Measurements from ENCODE around the gene PHC1.
"Not testable (repeated sequence)": the region's sequence is repeated elsewhere in the genome, so short reads cannot be mapped to it uniquely, and the experiment has no call there.

The PHC1 gene

GRCh38 chr12:8899830-8900229, 14.5 kb upstream of the PHC1 start:
- H3K4me1 ChIP-seq (ENCODE audit: insufficient read depth, poor library complexity, severe bottlenecking): no peaks in the 10 kb centered on the region
- ATAC-seq (ENCODE audit: low read depth): no peak
- TF ChIP-seq CTCF (IDR thresholded peaks at IDR 0.05; ENCODE audit: poor library complexity, severe bottlenecking): no peak
- H3K27ac ChIP-seq (ENCODE audit: poor library complexity, severe bottlenecking): no peak overlapping the region
- no peak overlapping the region for H3K4me3 ChIP-seq (ENCODE audit: severe bottlenecking)
- no peaks in the 10 kb centered on the region for H3K27me3 ChIP-seq (ENCODE audit: insufficient read depth, poor library complexity, severe bottlenecking)
- H3K9me3 ChIP-seq (ENCODE audit: severe bottlenecking): no peaks in the 10 kb centered on the region
- no peak for DNase-seq (ENCODE audit: low spot score)
- H3K36me3 ChIP-seq (ENCODE audit: low read depth): no peaks in the 10 kb centered on the region

- not testable (repeated sequence) for H3K4me3 ChIP-seq (ENCODE audit: severe bottlenecking); H3K9me3 ChIP-seq (ENCODE audit: severe bottlenecking); H3K27me3 ChIP-seq (ENCODE audit: insufficient read depth, poor library complexity, severe bottlenecking); H3K36me3 ChIP-seq (ENCODE audit: low read depth); DNase-seq (ENCODE audit: low spot score); H3K27ac ChIP-seq (ENCODE audit: poor library complexity, severe bottlenecking); ATAC-seq (ENCODE audit: low read depth); H3K4me1 ChIP-seq (ENCODE audit: insufficient read depth, poor library complexity, severe bottlenecking)
Observed at GRCh38 chr12:8902703-8903102, 11.6 kb upstream of the PHC1 start.

GRCh38 chr12:8903646-8904045, 10.7 kb upstream of the PHC1 start:
- Histone ChIP-seq H3K27ac (ENCODE audit: poor library complexity, severe bottlenecking) (no peak overlapping the region), H3K27me3 (ENCODE audit: insufficient read depth, poor library complexity, severe bottlenecking) (no peaks in the 10 kb centered on the region), H3K4me1 (ENCODE audit: insufficient read depth, poor library complexity, severe bottlenecking) (no peaks in the 10 kb centered on the region), H3K36me3 (ENCODE audit: low read depth) (no peaks in the 10 kb centered on the region), H3K9me3 (ENCODE audit: severe bottlenecking) (no peaks in the 10 kb centered on the region), H3K4me3 (ENCODE audit: severe bottlenecking) (no peak overlapping the region)
- no peak for TF ChIP-seq CTCF (IDR thresholded peaks at IDR 0.05; ENCODE audit: poor library complexity, severe bottlenecking)
- DNase-seq (ENCODE audit: low spot score) (no peak), ATAC-seq (ENCODE audit: low read depth) (no peak)

- no peak overlapping the region for H3K4me3 ChIP-seq (ENCODE audit: severe bottlenecking)
Observed at GRCh38 chr12:8904665-8905064, 9.6 kb upstream of the PHC1 start.

GRCh38 chr12:8905546-8905945, 8.8 kb upstream of the PHC1 start:
- Histone ChIP-seq H3K4me3 (ENCODE audit: severe bottlenecking) (no peak overlapping the region), H3K9me3 (ENCODE audit: severe bottlenecking) (no peaks in the 10 kb centered on the region), H3K36me3 (ENCODE audit: low read depth) (no peaks in the 10 kb centered on the region), H3K27ac (ENCODE audit: poor library complexity, severe bottlenecking) (no peak overlapping the region), H3K27me3 (ENCODE audit: insufficient read depth, poor library complexity, severe bottlenecking) (no peaks in the 10 kb centered on the region), H3K4me1 (ENCODE audit: insufficient read depth, poor library complexity, severe bottlenecking) (no peaks in the 10 kb centered on the region)
- no peak for DNase-seq (ENCODE audit: low spot score)
- TF ChIP-seq CTCF (IDR thresholded peaks at IDR 0.05; ENCODE audit: poor library complexity, severe bottlenecking): no peak
- ATAC-seq (ENCODE audit: low read depth): no peak

More at GRCh38 chr12:8904665-8905064, 9.6 kb upstream of the PHC1 start:
- ATAC-seq (ENCODE audit: low read depth) (no peak), DNase-seq (ENCODE audit: low spot score) (no peak)
- Histone ChIP-seq H3K4me1 (ENCODE audit: insufficient read depth, poor library complexity, severe bottlenecking) (no peaks in the 10 kb centered on the region), H3K9me3 (ENCODE audit: severe bottlenecking) (no peaks in the 10 kb centered on the region), H3K27me3 (ENCODE audit: insufficient read depth, poor library complexity, severe bottlenecking) (no peaks in the 10 kb centered on the region), H3K27ac (ENCODE audit: poor library complexity, severe bottlenecking) (no peak overlapping the region), H3K36me3 (ENCODE audit: low read depth) (no peaks in the 10 kb centered on the region)
- no peak for TF ChIP-seq CTCF (IDR thresholded peaks at IDR 0.05; ENCODE audit: poor library complexity, severe bottlenecking)
